Rectal smooth muscle tissue (tissue), 1 donor: ENCODE results near the gene ANG.

Experiments used
- H3K27ac ChIP-seq: one replicate; pipeline ENCODE4 v1.7.0; 2013; ENCODE audit warnings: low read depth, low read length, inconsistent platforms
- H3K27me3 ChIP-seq: one replicate; pipeline ENCODE4 v1.7.0; 2013; ENCODE audit warnings: low read length; ENCODE audit not compliant: control insufficient read depth, insufficient read depth
- H3K36me3 ChIP-seq: one replicate; pipeline ENCODE4 v1.7.0; 2013; ENCODE audit warnings: low read length; ENCODE audit not compliant: control insufficient read depth, insufficient read depth
- H3K4me1 ChIP-seq: one replicate; pipeline ENCODE4 v1.7.0; 2013; ENCODE audit warnings: low read length; ENCODE audit not compliant: control insufficient read depth, insufficient read depth
- H3K4me3 ChIP-seq: one replicate; pipeline ENCODE4 v1.7.0; 2013; ENCODE audit warnings: low read length
- H3K9ac ChIP-seq: one replicate; pipeline ENCODE4 v1.7.0; 2013; ENCODE audit warnings: low read length

ANG gene

DNA sequence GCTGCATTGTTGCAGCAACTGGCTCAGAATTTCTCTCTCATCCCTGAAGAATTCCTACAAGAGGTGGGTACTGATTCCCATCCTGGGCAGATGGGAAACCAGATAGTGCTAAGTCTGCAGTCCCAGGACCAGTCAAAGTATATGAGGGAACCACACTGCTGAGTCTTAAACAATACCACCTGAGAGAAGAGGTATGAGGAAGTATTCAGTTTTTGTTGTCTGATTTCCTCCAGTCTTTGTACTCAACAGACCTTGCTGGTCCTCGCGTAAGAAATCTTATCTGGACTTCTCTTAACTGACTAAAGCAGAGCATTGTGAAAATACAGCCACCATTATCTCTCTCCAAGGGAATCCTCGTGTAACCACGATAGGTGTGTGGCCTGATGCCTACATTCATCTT lies 53.6 kb downstream of the ANG start:
- no peak overlapping the region for H3K4me3 ChIP-seq
- no peaks in the 10 kb centered on the region for H3K36me3 ChIP-seq
- H3K27ac ChIP-seq, result no peak overlapping the region

DNA sequence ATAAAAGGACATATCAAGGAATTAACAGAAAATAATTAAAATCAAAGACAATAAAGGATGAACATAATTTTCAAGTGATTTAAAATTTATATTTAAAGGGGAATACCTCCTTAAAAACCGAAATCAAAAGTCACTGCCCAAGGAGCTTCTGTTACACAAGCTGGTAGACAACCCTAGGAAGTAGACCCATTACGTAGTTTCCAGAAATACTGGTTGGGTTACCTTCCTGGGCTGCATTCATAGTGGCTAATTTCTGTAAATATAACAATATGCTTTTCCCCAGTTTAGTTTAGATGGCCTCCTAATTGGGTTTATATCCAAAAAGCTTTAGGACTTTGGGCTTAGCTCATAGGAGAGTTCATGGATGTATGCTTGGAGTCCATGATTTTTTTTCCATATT lies 55.0 kb downstream of the ANG start:
- H3K27ac ChIP-seq, result no peak overlapping the region
- no peaks in the 10 kb centered on the region for H3K27me3 ChIP-seq
- no peak overlapping the region for H3K4me3 ChIP-seq
- H3K4me1 ChIP-seq, result no peaks in the 10 kb centered on the region
- H3K9ac ChIP-seq, result no peak overlapping the region
- H3K36me3 ChIP-seq, result no peaks in the 10 kb centered on the region

More for the DNA sequence above, 53.6 kb downstream of the ANG start:
- no peak overlapping the region for H3K9ac ChIP-seq
- H3K4me1 ChIP-seq, result no peaks in the 10 kb centered on the region
- H3K27me3 ChIP-seq, result no peaks in the 10 kb centered on the region
